IPS-NIHi7 (cell line): ENCODE measurements around the gene EFCAB7.
A peak's percentile ranks its signal among the peaks of the same experiment; 100 is the strongest.

Experiments used
- DNase-seq: peaks from one replicate; pipeline ENCODE4 v3.0.0; 2012; ENCODE audit warnings: mixed read lengths; ENCODE audit errors: extremely low spot score

Gene EFCAB7

DNA sequence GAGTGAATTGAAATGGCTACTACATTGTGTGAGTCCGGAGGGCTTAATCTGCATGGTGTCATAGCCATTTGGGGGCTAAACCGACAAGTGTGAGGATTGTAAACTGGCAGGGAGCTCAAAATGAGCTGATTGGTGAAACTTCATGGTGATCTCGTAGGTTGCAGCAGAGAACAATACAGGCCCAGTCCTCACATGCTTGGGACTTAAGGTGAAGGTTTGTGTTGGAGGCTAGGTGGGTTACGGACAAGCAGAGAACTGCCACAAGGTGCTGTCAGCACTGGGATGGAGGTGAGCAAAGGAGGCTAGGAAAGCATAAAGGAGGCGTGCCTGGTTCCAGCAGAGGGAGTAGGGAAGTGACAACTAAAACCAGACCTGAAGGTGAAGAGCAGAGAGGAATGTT lies 79.3 kb downstream of the EFCAB7 start:
- DNase-seq: no peak

DNA sequence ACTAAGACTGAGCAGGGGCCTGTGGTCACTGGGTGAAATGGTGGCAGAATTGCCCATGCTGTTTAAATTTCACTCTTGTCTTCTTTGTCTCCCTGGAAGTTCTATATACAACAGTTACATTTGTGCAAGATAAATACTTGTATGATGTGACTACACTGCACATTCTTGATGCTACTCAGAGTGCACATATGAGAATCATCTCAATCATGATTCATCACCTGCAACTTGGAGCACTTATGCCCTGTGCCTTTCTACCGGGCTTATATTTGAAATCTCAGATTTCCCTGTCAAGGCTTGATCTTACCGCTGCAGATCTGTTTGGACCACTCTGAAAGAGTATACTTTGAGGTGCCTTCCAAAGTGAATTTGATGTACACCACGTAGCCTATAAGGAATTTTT lies 80.5 kb downstream of the EFCAB7 start:
- DNase-seq: peak; percentile 0

DNA sequence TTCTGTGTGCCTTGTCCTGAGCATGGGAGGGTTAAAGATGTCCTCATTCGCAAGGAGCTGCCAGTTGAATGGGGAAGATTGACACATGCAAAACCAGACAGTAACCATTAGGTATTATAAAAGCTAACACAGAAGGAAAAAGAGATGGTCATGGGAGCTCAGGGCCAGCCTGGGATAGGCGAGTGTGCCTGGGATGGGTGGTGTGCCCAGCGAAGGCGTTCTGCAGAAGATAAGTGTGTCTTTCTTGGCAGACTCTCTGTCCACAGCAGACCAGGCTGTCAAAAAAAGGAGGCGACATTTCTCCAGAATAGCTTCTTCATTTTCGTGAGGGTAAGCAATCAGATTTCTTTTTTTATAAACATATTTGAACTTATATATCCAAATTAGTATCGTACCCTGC lies 84.0 kb downstream of the EFCAB7 start:
- no peak for DNase-seq

DNA sequence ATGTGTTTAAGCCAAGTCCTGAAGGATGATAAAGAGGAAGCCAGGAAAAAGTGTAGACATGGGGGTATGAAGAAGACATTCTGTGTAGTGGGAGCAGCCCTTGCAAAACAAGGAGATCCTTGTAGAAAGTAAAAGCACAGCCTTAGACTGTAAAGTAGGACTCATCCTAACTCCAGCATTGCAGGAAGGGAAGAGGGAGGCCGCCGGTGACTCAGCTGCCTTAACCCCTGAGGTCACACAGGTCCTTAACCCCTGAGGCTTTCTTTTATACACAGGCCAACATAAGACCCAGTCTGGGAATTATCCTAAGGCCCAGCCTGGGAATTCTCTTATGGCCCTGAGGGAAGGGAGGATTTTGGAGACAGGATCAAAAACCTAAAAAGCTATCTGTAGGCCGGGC lies 87.9 kb downstream of the EFCAB7 start:
- peak; percentile 51 for DNase-seq

DNA sequence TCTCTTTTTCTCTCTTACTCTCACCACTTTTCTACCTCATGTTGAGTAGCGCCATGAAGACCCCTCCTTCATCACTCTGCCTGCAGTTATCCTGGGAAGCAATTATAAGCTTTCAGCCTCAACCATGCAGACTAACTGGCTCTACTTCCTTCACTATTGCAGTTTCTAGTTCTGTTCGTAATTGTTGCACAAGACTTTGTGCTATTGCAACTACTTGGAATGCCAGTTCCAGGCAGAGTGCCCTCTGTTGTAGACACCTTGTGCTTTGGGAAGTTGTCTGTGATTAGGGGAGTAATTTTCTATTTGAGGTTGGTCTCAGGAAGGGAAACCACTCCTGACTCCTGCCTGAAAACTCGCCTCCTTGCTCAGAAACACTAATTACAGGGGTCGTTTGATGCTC lies 89.2 kb downstream of the EFCAB7 start:
- DNase-seq: no peak

DNA sequence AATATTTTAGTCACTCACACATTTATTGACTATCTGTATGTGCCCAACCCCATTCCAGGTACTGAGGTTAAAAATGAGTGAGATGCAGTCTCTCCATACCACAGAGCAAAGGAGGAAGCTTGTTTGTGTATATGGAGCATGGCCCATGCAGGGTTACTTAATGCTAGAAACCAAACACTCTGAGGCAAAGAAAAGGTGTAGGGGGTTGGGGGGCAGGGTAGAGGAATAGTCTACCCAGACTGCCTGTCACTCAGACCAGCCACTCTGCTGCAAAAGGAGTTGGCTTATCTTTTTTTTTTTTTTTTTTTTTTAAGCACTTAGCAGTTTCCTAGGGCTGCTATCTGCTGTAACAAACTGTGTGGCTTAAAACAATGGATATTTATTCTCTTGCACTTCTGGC lies 89.6 kb downstream of the EFCAB7 start:
- DNase-seq: peak; percentile 32

DNA sequence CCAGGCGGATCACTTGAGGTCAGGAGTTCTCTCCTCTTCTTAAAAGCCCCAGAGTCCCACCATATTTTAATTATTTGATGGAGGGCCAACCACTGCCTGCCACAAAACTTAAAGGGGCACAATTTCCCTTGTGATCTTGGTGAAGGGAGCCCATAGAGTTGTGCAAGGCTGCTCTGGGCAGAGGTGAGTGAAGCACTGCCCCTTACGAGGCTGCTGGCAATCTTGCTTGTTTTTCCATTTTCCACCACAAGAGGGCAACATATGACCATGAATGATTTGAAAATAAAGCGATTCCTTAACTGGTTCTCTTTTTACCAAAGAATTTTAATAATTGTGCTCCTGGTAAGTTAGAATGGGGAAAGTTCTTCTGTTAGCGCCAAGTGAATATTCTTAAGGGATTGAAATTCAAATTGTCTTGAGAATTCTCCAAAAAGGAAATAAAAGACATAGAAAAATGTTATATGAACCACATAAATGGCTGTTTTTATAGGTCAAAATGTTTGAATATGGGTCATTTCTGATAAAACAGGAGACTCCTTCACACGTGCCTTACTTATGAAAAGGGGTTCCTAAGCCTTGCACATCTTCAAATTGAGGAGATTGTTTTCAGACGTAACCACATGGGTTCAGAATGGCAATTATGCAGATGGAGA lies 92.6 kb downstream of the EFCAB7 start:
- DNase-seq: peak; percentile 84

DNA sequence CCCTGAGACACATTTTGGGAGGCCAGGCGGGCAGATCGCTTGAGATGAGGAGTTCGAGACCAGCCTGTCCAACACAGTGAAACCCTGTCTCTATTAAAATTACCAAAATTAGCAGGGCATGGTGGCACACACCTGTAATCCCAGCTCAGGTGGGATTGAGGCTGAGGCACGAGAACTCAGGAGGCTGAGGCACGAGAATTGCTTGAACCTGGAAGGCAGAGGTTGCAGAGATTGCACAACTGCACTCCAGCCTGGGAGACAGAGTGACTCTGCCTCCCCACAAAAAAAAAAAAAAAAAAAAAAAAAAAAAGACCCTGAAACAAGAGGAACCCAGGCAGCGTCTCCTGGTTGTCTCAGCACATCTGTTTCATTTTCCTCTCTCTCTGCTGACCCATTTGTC lies 94.1 kb downstream of the EFCAB7 start:
- DNase-seq: no peak

DNA sequence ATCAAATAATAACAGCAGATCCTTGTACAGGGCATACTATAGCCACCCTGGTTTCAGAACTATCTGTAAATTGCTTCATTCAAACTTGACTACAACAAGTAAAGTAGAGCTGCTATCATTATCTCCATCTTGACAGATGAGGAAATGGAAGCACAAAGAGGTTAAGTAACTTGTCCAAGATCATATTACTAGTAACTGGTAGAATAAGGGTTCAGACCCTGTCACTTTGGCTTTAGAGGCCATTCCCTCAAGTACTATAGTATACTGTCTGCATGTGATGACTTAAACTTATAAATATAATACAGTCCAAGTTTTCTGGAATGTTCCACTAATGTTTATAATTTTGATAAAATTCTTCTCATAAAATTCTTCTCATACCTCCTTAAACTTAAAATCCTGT lies 94.7 kb downstream of the EFCAB7 start:
- DNase-seq: no peak

DNA sequence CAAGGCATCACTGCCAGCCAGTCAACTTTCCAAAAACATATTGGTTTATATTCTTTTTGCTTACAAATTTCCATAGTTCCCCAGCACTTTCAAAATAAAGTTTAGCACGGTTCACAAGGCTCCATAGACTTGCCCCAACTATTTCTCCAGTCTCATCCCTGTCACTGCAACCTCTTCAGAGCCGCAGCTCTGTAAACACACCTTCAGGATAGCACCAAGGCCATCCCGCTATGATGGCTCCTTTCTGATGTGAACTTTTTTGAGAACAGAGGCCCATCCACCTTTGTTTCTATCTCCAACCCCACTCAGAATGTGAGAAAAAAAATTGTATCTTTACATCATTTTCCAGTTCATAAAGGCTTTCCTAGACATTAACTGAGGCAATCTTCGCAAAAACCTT lies 96.2 kb downstream of the EFCAB7 start:
- DNase-seq: no peak

DNA sequence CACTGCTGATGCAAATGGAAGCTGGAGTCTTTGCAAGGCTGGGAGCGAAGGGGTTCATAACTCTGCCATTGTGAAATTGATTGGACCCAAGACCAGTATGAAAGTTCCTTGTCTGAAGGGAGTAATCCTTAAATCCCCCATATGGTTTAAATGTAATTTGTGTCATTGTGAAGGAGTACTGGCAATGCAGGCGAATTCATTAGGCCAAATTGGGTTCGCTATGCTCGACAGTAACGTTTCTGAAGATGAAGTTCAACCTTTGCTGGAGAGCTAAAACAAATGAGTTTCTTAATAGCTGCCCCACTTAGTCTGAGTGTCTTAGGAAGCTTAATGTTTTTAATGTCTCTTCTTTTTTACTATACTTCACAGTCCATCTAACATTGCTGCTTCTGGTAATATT lies 97.3 kb downstream of the EFCAB7 start:
- no peak for DNase-seq

DNA sequence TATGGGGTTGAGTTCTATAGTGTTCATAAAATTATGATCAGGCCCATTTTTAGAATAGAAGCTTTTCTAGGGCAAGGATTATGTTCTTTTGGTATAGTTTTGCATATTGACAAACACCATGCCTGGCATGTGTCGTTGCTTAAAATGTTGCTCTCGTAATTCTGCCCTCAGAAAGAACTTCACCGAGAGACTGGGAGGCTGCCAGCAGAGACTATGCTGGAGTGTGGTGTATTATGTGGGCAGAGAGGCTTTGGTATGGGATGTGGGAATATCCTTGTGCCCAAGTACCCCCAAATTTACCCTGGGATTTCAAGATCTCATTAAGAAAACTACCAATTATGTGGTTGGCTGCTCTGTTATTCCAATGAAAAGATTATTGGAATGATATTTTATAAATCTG lies 97.8 kb downstream of the EFCAB7 start:
- DNase-seq: no peak

DNA sequence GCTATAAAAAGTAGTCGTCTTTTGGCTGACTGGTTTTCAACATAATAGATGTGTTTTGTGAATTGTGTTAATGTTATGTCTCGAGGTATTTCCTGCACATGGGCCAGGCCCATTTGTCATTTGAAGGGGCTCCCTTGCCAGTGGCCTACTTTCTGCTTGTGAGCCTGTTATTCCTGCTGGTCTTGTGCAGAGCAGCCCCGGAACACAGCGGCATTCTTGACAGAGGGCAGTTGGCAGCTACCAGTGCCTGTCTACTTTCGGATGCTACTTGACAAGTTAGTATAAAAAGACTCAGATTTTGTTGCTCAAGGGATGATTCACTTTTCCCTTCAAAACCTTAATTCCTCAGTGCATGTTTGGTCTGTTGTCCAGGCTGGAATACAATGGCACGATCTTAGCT lies 98.4 kb downstream of the EFCAB7 start:
- no peak for DNase-seq
